Nephron (organoid): ENCODE results near the gene CD40LG.

ENCODE experiments used
- H3K27ac Mint-ChIP-seq, 3 experiments: 2 replicates each; pipeline ENCODE4 v1.8.0; 2020; ENCODE audit warnings: mixed read lengths in 3 of 3, mild to moderate bottlenecking in 2 of 3, moderate library complexity in 1 of 3
- H3K27me3 Mint-ChIP-seq: 2 replicates; pipeline ENCODE4 v1.8.0; 2021; ENCODE audit warnings: low read depth, mild to moderate bottlenecking, moderate library complexity, mixed read lengths
- H3K36me3 Mint-ChIP-seq: 2 replicates; pipeline ENCODE4 v1.8.0; 2020; ENCODE audit warnings: low read depth, mixed read lengths
- H3K4me1 Mint-ChIP-seq: 2 replicates; pipeline ENCODE4 v1.8.0; 2020; ENCODE audit warnings: mixed read lengths
- H3K4me3 Mint-ChIP-seq, 3 experiments: 2 replicates each; pipeline ENCODE4 v1.8.0; 2020; ENCODE audit warnings: mild to moderate bottlenecking in 3 of 3, mixed read lengths in 3 of 3, moderate library complexity in 2 of 3
- H3K9me3 Mint-ChIP-seq: 2 replicates; pipeline ENCODE4 v1.8.0; 2020; ENCODE audit warnings: mixed read lengths
- TF ChIP-seq, protein P1 (sequence below), 3 experiments: fragments of 200-600 bp; sonication (generic); IDR thresholded peaks; one replicate each; pipeline ENCODE4 v1.5.0; 2021; ENCODE audit warnings: antibody characterized with exemption in 3 of 3; ENCODE audit not compliant: unreplicated experiment in 3 of 3

Gene CD40LG

DNA sequence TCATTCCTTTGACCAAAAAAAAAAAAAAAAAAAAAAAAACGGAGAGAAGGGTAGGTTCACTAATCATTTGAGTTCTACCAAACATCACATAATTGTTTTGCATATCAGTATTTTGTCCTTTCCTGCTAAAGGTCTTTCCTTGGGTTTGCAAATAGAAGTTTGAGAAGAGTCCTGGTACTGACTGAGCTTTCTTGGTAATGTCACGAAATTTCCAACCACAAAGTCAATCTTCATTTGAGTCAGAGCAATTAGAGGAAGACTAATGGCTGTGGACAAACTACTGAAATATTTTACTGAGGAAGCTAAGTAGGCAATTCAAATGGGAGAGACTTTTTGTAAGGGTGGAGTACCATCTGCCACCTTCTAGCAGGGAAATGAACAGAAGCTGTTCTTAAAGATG is 21.7 kb upstream of the CD40LG start:
- Mint-ChIP-seq H3K9me3 (peaks cover 7% of the 10 kb centered on the region), H3K27ac (no peak overlapping the region), H3K27me3 (no peaks in the 10 kb centered on the region), H3K36me3 (no peaks in the 10 kb centered on the region), H3K4me3 (no peak overlapping the region), H3K4me1 (no peaks in the 10 kb centered on the region)
- TF ChIP-seq, protein P1, sequence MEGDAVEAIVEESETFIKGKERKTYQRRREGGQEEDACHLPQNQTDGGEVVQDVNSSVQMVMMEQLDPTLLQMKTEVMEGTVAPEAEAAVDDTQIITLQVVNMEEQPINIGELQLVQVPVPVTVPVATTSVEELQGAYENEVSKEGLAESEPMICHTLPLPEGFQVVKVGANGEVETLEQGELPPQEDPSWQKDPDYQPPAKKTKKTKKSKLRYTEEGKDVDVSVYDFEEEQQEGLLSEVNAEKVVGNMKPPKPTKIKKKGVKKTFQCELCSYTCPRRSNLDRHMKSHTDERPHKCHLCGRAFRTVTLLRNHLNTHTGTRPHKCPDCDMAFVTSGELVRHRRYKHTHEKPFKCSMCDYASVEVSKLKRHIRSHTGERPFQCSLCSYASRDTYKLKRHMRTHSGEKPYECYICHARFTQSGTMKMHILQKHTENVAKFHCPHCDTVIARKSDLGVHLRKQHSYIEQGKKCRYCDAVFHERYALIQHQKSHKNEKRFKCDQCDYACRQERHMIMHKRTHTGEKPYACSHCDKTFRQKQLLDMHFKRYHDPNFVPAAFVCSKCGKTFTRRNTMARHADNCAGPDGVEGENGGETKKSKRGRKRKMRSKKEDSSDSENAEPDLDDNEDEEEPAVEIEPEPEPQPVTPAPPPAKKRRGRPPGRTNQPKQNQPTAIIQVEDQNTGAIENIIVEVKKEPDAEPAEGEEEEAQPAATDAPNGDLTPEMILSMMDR (IDR thresholded peaks at IDR 0.05; ENCODE audit: unreplicated experiment in 3 of 3) = no peak

DNA sequence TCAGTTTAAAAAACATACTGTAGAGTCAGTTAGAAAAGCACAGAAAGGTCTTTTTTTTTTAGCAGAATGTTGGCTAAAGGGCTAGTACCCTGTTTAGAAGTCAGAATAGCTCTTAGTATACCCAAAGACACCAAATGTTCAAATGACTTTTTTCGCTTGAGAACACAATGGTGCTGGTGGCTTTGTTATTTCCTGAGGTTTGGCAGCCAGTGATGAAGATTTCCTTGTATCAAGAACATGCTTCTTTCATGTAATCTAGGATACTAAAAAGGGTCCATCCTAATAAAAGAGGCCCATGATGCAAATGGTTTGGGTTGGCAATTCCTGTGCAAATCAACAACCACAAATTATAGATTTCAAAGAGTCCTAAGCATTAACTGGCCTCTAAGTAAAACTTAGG is 21.1 kb upstream of the CD40LG start:
- no peaks in the 10 kb centered on the region for H3K4me1 Mint-ChIP-seq
- H3K27me3 Mint-ChIP-seq = no peaks in the 10 kb centered on the region
- TF ChIP-seq, protein P1 (IDR thresholded peaks at IDR 0.05; ENCODE audit: unreplicated experiment in 3 of 3) = no peak
- no peak overlapping the region for H3K4me3 Mint-ChIP-seq
- H3K36me3 Mint-ChIP-seq = no peaks in the 10 kb centered on the region
- no peak overlapping the region for H3K27ac Mint-ChIP-seq
- peaks cover 7% of the 10 kb centered on the region for H3K9me3 Mint-ChIP-seq

DNA sequence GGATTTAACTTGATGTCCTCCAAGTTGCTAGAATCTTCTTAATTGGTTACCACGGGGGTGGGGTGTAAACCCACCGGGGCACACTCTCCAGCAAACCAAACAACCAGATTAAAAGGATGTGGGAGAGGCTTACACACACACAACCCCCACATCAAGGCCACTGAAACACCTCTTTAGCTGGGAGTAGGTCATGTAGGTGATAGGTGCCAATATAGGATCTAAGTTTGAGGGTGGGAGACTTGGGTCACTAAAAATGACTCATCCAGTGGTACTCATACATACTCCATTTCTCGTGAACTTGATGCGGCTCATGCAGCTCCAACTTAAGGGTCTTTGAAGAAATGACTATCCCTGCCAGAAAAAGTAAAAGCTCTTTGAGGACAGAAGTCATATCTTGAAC is 20.5 kb upstream of the CD40LG start:
- no peak overlapping the region for H3K27ac Mint-ChIP-seq
- H3K36me3 Mint-ChIP-seq = no peaks in the 10 kb centered on the region
- H3K4me3 Mint-ChIP-seq = no peak overlapping the region
- H3K27me3 Mint-ChIP-seq = no peaks in the 10 kb centered on the region
- H3K9me3 Mint-ChIP-seq = peaks cover 7% of the 10 kb centered on the region
- H3K4me1 Mint-ChIP-seq = no peaks in the 10 kb centered on the region
- TF ChIP-seq, protein P1 (IDR thresholded peaks at IDR 0.05; ENCODE audit: unreplicated experiment in 3 of 3) = no peak

DNA sequence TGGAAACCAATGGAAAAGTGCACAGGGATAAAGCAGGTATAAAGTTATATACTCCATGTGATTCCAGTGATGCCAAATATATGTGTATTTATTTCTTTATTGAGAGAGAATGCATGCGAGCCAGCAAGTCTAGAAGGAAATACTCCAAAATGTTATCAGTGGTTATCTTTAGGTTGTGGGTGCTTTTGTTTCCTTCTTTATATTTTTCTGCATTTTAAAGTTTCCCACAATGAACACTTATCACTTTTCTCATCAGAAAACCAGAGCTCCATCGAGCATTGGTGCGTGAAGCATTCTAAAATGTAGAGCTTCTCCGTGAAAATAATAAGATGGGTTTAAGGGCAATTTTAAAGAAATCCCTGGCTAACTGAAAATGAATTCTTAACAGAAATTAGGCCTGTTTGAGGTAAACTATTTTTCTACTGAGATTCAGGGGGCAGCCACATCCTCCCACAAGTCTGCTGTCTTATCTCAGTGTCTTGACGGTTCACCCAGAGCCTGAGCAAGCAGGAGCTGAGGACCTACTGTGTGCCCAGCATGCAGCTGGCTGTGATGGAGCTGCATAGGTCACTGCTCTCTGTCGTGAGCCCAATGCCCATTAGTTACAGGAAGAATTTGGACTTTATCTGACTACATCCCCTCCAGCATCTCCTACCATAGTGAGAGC is 18.7 kb upstream of the CD40LG start:
- H3K36me3 Mint-ChIP-seq = no peaks in the 10 kb centered on the region
- no peak overlapping the region for H3K27ac Mint-ChIP-seq
- no peaks in the 10 kb centered on the region for H3K4me1 Mint-ChIP-seq
- TF ChIP-seq, protein P1 (IDR thresholded peaks at IDR 0.05; ENCODE audit: unreplicated experiment in 3 of 3) = no peak
- no peaks in the 10 kb centered on the region for H3K27me3 Mint-ChIP-seq
- peaks cover 7% of the 10 kb centered on the region for H3K9me3 Mint-ChIP-seq
- H3K4me3 Mint-ChIP-seq = no peak overlapping the region

DNA sequence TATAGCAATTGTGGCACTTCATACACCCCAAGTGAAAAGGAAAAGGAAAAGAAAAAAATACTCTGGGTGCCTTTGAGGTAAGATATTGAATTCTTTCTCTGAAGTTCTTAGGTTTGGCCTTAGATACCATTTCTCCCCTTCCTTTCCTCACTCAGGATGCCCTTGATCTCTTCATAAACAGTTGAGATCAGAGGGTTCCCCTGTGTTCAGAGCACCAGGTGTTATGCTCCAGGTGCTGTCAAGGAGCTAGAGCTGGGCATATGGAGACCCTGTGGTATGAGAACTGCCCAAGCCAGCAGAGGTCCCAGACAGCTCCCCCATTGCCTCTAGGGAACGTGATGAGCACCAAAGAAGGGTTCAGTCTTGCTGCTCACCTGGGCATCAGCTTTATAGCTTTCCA is 17.1 kb upstream of the CD40LG start:
- Mint-ChIP-seq H3K27ac (no peak overlapping the region), H3K4me3 (no peak overlapping the region), H3K4me1 (peaks cover 8% of the 10 kb centered on the region), H3K27me3 (no peaks in the 10 kb centered on the region), H3K36me3 (no peaks in the 10 kb centered on the region), H3K9me3 (peaks cover 4% of the 10 kb centered on the region)
- TF ChIP-seq, protein P1 (IDR thresholded peaks at IDR 0.05; ENCODE audit: unreplicated experiment in 3 of 3) = no peak

DNA sequence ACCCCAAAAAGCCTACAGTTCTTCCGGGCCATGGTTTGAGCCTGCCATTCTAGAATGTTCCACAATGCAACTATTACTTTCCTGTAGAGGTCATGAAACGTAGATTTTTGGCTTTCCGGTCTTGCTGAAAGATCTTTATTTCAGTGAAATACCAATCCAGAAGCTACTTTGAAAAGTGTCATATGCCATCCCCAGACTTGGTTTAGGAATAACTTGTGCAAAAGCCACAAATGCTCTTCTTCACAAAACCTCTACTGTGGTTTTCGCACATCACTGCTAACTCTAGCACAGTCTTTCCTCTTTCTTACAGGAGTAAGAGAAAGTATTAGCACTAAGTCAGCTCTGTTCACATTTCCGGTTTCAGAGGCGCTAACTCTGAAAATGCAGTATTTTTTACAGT is 12.7 kb upstream of the CD40LG start:
- Mint-ChIP-seq H3K9me3 (peaks cover 10% of the 10 kb centered on the region), H3K4me3 (no peak overlapping the region), H3K36me3 (no peaks in the 10 kb centered on the region), H3K27ac (peak overlapping the region in 1 of 3 experiments; percentile 19), H3K4me1 (peaks cover 13% of the 10 kb centered on the region), H3K27me3 (no peaks in the 10 kb centered on the region)
- TF ChIP-seq, protein P1 (IDR thresholded peaks at IDR 0.05; ENCODE audit: unreplicated experiment in 3 of 3) = no peak
